ENCODE measurements around the gene NLE1. TPM values are rescaled to one million over a fixed set of nuclear protein-coding genes. Genes with fewer than 3 reads are reported as not detected.
"Not testable (repeated sequence)": the region's sequence is repeated elsewhere in the genome, so short reads cannot be mapped to it uniquely, and the experiment has no call there.

Gene NLE1
- total and polyA plus RNA-seq, 8 donors: 6.2 to 208 (median 9.2) TPM; not detected in 1

GRCh38 chr17:35188111-35188510 is 46.0 kb upstream of the NLE1 start:
- peak in 1 of 2 donors; percentile 26 for DNase-seq
- TF ChIP-seq POLR2A (IDR thresholded peaks at IDR 0.05) (no peak), EP300 (IDR thresholded peaks at IDR 0.05) (no peak), POLR2AphosphoS5 (IDR thresholded peaks at IDR 0.05) (no peak), CTCF (IDR thresholded peaks at IDR 0.05) (no peak)
- intact Hi-C loops (cut with DNase I; ENCODE audit: low total_unique reads): no loop called here
- H3K4me3 ChIP-seq: no peak overlapping the region
- H3K4me1 ChIP-seq: no peaks in the 10 kb centered on the region
- no peaks in the 10 kb centered on the region for H3K9me3 ChIP-seq
- peaks cover 0 to 6% (median 0%) of the 10 kb centered on the region in 3 donors for H3K27me3 ChIP-seq
- 34 to 58% (median 37%) methylated on average over 2 of the region's 2 CpGs for WGBS, 5 donors
- H3K27ac ChIP-seq: no peak overlapping the region
- no peaks in the 10 kb centered on the region for H3K36me3 ChIP-seq

GRCh38 chr17:35187481-35187880 is 45.4 kb upstream of the NLE1 start:
- no peak for TF ChIP-seq POLR2A (IDR thresholded peaks at IDR 0.05)
- Histone ChIP-seq H3K27ac (no peak overlapping the region), H3K4me1 (no peaks in the 10 kb centered on the region), H3K36me3 (no peaks in the 10 kb centered on the region), H3K27me3 (peaks cover 0 to 11% (median 0%) of the 10 kb centered on the region in 3 donors), H3K4me3 (no peak overlapping the region), H3K9me3 (no peaks in the 10 kb centered on the region)
- intact Hi-C loops (cut with DNase I; ENCODE audit: low total_unique reads): no loop called here
- no peak for DNase-seq
- 81 to 88% (median 86%) methylated on average over 2 of the region's 2 CpGs for WGBS, 5 donors

DNA sequence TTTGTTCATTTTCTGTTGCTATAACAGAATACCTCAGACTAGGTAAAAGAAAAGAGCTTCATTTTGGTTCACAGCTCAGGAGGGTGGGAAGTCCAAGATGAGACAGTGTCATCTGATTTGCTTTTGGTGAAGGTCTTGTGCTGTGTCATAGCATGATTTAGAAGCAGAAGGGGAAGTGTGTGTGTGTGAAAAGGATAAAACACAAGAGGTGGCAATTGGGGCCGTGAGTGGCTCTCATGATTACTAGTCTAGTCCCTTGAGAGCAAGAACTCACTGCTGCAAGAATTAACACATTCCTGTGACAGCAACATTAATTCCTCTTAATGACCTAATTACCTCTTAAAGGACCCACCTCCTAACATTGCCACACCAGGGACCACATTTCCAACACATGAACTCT is 43.7 kb upstream of the NLE1 start:
- Histone ChIP-seq H3K9me3 (no peaks in the 10 kb centered on the region), H3K36me3 (no peaks in the 10 kb centered on the region), H3K27me3 (peaks cover 0 to 11% (median 0%) of the 10 kb centered on the region in 3 donors), H3K27ac (no peak overlapping the region), H3K4me3 (no peak overlapping the region), H3K4me1 (no peaks in the 10 kb centered on the region)
- intact Hi-C loops (cut with DNase I; ENCODE audit: low total_unique reads): no loop called here
- no peak for DNase-seq
- TF ChIP-seq POLR2A (IDR thresholded peaks at IDR 0.05) (no peak), POLR2AphosphoS5 (IDR thresholded peaks at IDR 0.05) (no peak), CTCF (IDR thresholded peaks at IDR 0.05) (no peak), EP300 (IDR thresholded peaks at IDR 0.05) (no peak)
- 40 to 70% (median 60%) methylated on average over 1 of the region's 1 CpG for WGBS, 5 donors

- Histone ChIP-seq H3K36me3 (no peaks in the 10 kb centered on the region), H3K9me3 (no peaks in the 10 kb centered on the region), H3K27me3 (peaks cover 0 to 11% (median 0%) of the 10 kb centered on the region in 3 donors), H3K4me3 (no peak overlapping the region), H3K27ac (no peak overlapping the region), H3K4me1 (no peaks in the 10 kb centered on the region)
- TF ChIP-seq EP300 (IDR thresholded peaks at IDR 0.05): no peak
- TF ChIP-seq POLR2A (IDR thresholded peaks at IDR 0.05): no peak
- TF ChIP-seq POLR2AphosphoS5 (IDR thresholded peaks at IDR 0.05): no peak
- TF ChIP-seq CTCF (IDR thresholded peaks at IDR 0.05): no peak
- intact Hi-C loops (cut with DNase I; ENCODE audit: low total_unique reads): no loop called here
- 40 to 58% (median 43%) methylated on average over 3 of the region's 3 CpGs for WGBS, 5 donors
- no peak for DNase-seq
Measured at GRCh38 chr17:35184274-35184673, 42.2 kb upstream of the NLE1 start.

DNA sequence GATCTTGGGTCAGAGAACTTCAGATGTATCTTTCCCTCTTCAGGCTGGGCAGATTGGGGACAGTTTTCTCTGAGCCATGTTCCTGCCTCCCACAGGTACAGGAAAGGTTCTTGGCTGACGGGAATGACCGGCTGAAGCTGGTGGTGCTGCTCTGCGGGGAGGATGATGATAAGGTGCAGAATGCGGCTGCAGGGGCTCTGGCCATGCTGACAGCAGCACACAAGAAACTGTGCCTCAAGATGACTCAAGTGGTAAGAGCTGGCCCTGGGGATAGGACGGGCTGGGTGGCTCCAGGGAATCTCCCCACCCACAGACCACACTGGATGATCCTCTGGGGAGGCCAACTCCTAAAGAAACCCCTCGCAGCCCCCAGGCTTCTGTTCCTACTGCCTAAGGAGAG is 41.2 kb upstream of the NLE1 start:
- H3K27ac ChIP-seq: no peak overlapping the region
- no peaks in the 10 kb centered on the region for H3K4me1 ChIP-seq
- no peaks in the 10 kb centered on the region for H3K9me3 ChIP-seq
- H3K27me3 ChIP-seq: peaks cover 0 to 11% (median 0%) of the 10 kb centered on the region in 3 donors
- 40 to 59% (median 51%) methylated on average over 6 of the region's 6 CpGs for WGBS, 5 donors
- DNase-seq: no peak
- TF ChIP-seq EP300 (IDR thresholded peaks at IDR 0.05): no peak
- no peak for TF ChIP-seq POLR2A (IDR thresholded peaks at IDR 0.05)
- TF ChIP-seq CTCF (IDR thresholded peaks at IDR 0.05): no peak
- no peak for TF ChIP-seq POLR2AphosphoS5 (IDR thresholded peaks at IDR 0.05)
- H3K4me3 ChIP-seq: no peak overlapping the region
- intact Hi-C loops (cut with DNase I; ENCODE audit: low total_unique reads): no loop called here
- no peaks in the 10 kb centered on the region for H3K36me3 ChIP-seq

GRCh38 chr17:35179379-35179778 is 37.3 kb upstream of the NLE1 start:
- H3K4me1 ChIP-seq; intact Hi-C loops (cut with DNase I; ENCODE audit: low total_unique reads); H3K27ac ChIP-seq; H3K4me3 ChIP-seq; H3K9me3 ChIP-seq; DNase-seq; H3K36me3 ChIP-seq: not testable (repeated sequence)
- 91 to 99% (median 95%) methylated on average over 5 of the region's 5 CpGs for WGBS, 5 donors
- H3K27me3 ChIP-seq: peaks cover 0 to 11% (median 0%) of the 10 kb centered on the region in 3 donors
